ENCODE measurements around the gene AMOTL1.
"Not testable (repeated sequence)": the region's sequence is repeated elsewhere in the genome, so short reads cannot be mapped to it uniquely, and the experiment has no call there.

AMOTL1 gene

GRCh38 chr11:94794287-94795168, 26.4 kb downstream of the AMOTL1 start:
- DNase-seq: no peak

DNA sequence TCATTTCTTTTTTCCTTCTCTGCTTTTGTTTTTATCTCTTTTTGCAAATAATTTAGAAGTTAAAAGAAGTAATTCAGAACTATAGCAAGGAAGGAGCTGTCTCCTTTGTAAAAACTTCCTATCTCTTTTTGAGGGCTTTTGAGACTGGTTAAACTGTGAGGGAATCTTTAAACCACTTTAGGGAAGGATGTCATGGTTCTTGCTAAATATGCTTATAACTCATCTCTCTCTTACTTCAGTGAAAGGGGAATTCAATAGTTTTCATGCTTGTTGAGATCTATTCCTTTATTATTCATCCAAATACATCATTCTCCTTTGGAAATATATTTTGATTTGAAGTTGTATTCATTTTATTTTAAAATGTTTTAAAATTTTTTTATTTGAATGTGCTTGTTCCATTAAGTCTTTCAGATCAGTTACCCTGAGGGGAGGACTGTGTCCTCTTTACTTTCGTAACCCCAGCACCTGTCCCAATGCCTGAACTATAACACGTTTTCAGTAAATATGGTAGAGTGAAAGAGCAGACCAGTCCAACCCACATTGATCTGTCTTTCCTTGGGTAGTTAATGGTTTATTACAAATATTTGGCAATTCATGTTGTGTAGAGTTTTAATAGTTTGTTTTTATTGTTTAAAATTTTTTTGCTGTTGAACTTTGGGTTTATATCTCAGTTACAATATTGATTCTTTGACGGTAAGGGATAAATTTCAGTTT, 27.5 kb downstream of the AMOTL1 start:
- DNase-seq: no peak

GRCh38 chr11:94796190-94796580, 28.0 kb downstream of the AMOTL1 start:
- DNase-seq: no peak

DNA sequence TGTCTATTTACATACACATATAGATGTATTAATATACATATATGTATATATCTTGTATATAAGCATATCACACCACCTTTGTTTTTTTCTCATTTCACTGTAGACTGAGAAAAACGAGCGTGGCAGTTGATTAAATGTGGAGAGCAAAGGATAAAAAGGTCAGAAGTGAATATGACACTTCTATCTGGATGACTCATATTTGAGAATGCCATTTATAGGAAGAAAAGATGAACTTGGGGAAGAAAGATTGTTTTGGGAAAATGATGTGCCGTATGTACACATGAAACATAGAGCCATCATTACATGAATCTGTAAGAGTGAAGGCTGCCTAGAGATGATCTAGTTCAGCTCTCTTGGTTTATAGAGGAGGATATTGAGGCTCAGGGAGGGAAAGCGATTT, 28.7 kb downstream of the AMOTL1 start:
- DNase-seq: no peak

- DNase-seq: no peak
Observed at GRCh38 chr11:94799726-94800125, 31.6 kb downstream of the AMOTL1 start.

DNA sequence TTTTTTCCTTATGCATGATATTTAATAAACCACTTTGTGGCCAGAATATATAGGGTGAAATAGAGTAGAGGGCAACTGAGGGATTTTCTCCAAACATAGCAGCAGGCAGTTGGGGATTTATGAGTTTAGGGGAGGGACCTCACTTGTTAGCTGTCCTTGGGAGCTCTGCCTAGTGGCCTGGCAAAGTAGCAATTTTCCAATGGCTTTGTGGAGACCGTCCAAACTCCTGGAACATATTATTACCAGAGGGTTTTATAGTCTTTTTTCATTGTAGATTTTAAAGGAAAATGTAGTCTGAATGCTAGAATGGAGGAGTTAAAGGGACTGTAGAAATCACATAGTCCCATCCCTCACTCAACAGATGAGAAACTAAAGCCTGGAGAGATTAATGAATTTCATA, 32.3 kb downstream of the AMOTL1 start:
- DNase-seq: no peak

GRCh38 chr11:94801866-94802460, 33.8 kb downstream of the AMOTL1 start:
- no peak for DNase-seq

DNA sequence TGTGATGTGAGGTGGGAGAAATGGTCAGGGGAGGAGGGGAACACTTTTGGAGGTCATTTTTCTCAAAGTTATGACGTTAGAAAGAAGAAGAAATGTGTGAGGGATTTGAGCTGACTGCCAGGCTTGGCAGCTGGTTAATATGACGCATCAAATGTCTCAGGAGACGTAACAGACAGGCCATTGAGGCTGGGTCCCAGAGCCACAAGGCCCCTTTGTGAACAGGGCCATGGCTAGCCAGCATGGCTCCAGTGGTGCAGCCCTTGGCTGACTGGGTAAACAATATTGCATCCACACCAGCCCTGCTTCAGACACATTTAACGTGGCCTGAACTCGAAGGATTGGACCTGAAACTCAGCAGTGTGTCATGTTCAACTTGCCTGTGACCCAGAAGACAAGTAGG, 34.3 kb downstream of the AMOTL1 start:
- no peak for DNase-seq

GRCh38 chr11:94803491-94803890, 35.3 kb downstream of the AMOTL1 start:
- DNase-seq: no peak

DNA sequence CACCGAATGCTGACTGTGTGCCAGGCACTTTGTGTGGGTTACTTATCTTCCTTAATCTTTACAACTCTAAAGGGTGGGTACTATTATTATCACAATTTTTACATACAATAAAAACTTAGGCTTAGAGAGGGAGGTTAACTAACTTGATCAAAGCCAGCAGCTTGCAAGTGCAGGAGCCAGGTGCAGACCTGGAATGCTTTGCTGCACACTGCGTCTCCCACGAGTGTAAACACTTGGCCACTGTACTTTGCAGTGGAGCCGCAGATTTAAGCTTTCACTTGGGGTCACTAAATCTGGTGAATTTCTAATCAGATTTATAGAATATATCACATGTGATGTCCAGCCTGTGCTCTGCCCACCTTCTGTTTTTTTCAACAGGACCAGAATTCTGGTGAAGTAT, 36.7 kb downstream of the AMOTL1 start:
- no peak for DNase-seq

DNA sequence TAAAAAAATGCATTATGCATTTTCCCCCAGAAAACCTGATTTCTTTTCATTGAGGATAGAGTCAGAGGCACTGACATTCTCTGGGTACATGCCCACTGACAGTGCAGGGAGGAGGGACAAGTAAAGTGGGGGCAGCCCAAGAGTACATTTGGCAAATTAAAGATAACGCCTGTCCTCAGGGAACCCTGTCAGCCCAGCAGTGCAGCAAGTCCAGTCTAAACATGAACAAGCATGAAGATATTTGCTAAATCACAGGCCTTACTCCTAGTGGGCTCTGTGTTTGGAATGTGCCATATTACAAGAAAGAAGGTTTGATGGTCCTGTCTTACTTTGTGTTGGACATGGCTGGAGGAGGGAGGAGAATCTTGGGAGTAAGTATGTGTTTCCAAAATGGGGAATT, 37.9 kb downstream of the AMOTL1 start:
- DNase-seq: no peak

GRCh38 chr11:94806419-94806818, 38.3 kb downstream of the AMOTL1 start:
- DNase-seq: no peak

DNA sequence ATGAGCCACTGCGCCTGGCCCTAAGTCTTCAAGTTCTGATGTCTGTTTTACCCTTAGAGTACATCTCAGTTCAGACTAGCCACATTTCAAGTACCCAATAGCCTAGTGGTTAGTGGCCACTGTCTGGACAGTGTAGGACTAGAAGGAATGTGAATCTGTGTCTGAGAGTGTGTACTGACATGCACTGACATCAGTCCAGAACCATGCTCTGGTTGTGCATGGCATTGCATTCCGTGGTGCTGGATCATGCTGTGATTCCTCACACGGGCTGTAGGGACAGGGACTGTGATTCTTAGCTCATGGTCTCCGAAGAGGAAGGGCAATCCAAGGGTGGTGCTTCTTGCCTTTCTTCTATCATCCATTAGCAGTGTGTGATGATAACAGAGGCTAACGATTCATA, 41.1 kb downstream of the AMOTL1 start:
- DNase-seq: no peak

GRCh38 chr11:94812724-94813720, 44.9 kb downstream of the AMOTL1 start:
- DNase-seq: not testable (repeated sequence)

GRCh38 chr11:94814272-94814976, 46.3 kb downstream of the AMOTL1 start:
- DNase-seq: no peak

DNA sequence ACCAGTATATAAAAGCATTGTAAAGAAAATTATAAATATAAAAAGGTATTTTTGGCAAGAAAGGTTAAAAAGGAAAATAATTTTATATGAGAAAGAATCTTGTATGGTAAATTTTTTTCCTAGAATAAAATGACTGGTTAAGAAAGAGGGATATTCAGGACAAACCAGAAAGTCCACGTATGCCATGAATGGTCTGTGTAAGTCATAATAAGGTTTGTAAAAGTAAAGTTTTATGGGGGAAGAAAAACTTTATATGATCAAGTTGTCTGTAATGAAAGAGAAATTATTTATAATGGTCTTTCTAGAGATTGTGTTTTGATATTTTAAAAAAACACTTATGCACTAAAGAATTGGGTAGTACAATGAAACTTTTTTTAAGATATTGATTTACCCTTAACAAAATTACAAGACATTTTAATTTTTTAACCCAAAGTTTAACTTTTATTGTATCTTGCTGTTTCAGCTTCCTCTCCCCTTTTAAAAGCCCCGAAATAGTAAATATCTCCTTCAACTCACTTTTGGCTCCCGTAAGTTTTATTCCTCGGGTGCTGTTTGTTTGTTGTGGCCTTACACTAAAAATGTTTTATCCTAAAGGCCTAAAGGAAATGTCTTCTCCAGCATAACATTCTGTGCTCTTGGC, 47.7 kb downstream of the AMOTL1 start:
- DNase-seq: no peak

DNA sequence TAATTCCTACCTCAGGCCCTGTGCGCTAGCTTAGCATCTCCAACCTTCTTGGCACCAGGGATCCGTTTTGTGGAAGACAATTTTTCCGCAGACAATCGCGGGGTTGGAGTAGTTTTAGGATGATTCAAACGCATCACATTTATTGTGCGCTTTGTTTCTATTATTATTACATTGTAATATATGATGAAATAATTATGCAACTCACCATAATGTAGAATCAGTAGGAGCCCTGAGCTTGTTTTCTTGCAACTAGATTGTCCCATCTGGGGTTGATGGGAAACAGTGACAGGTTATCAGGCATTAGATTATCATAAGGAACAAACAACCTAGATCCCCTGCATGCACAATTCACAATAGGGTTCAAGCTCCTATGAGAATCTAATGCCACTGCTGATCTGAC, 52.3 kb downstream of the AMOTL1 start:
- DNase-seq: no peak

DNA sequence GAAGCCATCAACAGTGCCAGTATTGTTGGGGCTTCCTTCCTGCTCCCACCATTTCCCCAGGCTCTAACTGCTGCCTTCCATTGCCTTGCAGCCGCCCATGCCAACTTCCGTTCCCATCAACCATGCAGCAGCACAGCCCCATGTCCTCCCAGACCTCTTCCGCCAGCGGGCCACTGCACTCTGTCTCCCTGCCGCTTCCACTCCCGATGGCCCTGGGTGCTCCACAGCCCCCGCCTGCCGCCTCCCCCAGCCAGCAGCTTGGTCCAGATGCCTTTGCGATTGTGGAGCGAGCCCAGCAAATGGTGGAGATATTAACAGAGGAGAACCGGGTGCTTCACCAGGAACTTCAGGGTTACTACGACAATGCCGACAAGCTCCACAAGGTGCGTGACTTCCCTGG, 53.3 kb downstream of the AMOTL1 start:
- no peak for DNase-seq

- no peak for DNase-seq
Observed at GRCh38 chr11:94822080-94822479, 53.9 kb downstream of the AMOTL1 start.

DNA sequence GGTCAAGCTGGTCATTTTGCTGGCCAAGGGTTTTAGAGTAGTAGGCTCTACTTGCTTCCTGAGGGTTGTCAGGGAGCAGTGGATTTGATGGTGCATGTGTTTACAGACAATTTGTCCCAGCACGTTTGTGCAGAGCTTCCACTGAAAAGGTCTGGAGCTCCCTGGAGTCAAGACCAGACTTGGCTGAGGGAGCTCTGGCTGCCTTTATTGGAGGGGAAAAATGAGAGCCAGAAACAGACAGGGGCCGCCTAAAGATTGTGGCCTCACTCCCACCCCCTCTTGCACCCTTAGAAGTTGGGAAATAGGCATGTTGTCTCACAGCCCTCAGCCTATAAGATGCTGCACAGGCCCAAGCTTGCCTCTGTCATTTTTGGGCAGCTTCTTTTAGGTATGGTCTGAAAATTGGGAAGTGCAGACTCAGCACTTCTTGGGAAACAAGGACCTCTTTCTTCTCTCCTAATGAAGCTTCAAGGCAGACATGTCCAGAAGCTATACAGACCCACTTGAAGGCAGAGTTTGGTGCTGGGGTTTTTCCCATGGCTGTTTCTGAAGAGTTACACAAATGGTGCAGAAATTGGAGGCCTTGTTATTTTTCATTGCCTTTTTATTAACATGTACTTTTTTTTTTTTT, 55.1 kb downstream of the AMOTL1 start:
- DNase-seq: no peak

DNA sequence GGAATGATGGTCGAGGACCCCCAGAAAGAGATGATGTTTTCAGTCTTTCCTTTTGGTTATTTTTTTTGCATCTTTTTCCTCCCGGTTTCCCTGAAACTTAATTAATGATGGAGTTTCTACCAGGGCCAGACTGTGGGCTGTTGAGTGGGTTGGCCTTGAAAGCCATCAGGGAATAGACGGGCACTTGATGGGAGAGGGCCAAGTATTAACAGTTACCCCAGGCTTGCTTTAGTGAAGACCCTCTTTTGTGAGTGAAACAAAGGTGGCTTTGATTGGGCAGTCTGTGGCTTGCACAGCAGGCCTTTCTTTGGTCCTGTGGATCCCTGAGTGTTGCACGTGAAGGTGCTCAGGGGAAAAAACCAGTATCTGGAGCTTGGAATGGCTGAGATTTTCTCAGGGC, 56.9 kb downstream of the AMOTL1 start:
- DNase-seq: no peak

Data from effector CD8-positive, alpha-beta T cell (primary cell).